ENCODE data around the gene OR1L8. TPM values are rescaled to one million over a fixed set of nuclear protein-coding genes. Genes with fewer than 3 reads are reported as not detected.
"Not testable (repeated sequence)": the region's sequence is repeated elsewhere in the genome, so short reads cannot be mapped to it uniquely, and the experiment has no call there.

OR1L8 gene
- total and polyA plus RNA-seq, 11 donors = 0.25 TPM; not detected in 10

- Histone ChIP-seq H3K9me3 (peaks cover 0 to 5% (median 0%) of the 10 kb centered on the region in 12 donors), H3K4me3 (no peak within 1 kb of the TSS), H3K4me1 (no peaks in the 10 kb centered on the region), H3K36me3 (no peaks in the 10 kb centered on the region), H3K27me3 (peaks cover 0 to 3% (median 0%) of the 10 kb centered on the region in 9 donors), H3K27ac (no peak within 1 kb of the TSS)
- DNase-seq = no peak
- TF ChIP-seq POLR2A (IDR thresholded peaks at IDR 0.05) = no peak
- no peak for TF ChIP-seq CTCF (IDR thresholded peaks at IDR 0.05)
- ATAC-seq = no peak
- intact Hi-C loops (cut with DNase I) = no loop called here
- WGBS, 4 donors = 56 to 73% (median 67%) methylated on average over 2 of the region's 2 CpGs
These were observed 30.4 kb downstream of the OR1L8 start, which contains the start of gene OR1N2 for GRCh38 chr9:122552812-122553211. TSS of gene OR1N2 (plus strand) at chr9:122553112. CDS start at chr9:122553212, 100 bp downstream.

GRCh38 chr9:122551371-122551770 lies 31.8 kb downstream of the OR1L8 start:
- 75 to 89% (median 80%) methylated on average over 5 of the region's 5 CpGs for WGBS, 4 donors
- no peak for ATAC-seq

GRCh38 chr9:122546196-122546595 lies 37.0 kb downstream of the OR1L8 start:
- TF ChIP-seq CTCF (IDR thresholded peaks at IDR 0.05) (no peak), POLR2A (IDR thresholded peaks at IDR 0.05) (no peak)
- intact Hi-C loops (cut with DNase I) = no loop called here
- WGBS, 4 donors = 57 to 67% (median 58%) methylated on average over 8 of the region's 8 CpGs
- Histone ChIP-seq H3K27me3 (no peaks in the 10 kb centered on the region), H3K9me3 (peaks cover 0 to 7% (median 0%) of the 10 kb centered on the region in 12 donors), H3K27ac (no peak overlapping the region), H3K4me1 (no peaks in the 10 kb centered on the region), H3K4me3 (no peak overlapping the region), H3K36me3 (no peaks in the 10 kb centered on the region)
- ATAC-seq (no peak), DNase-seq (no peak)

More at GRCh38 chr9:122551371-122551770, 31.8 kb downstream of the OR1L8 start:
- H3K27me3 ChIP-seq = peaks cover 0 to 3% (median 0%) of the 10 kb centered on the region in 9 donors
- H3K4me3 ChIP-seq = no peak overlapping the region
- no peaks in the 10 kb centered on the region for H3K36me3 ChIP-seq
- TF ChIP-seq POLR2A (IDR thresholded peaks at IDR 0.05) (no peak), CTCF (IDR thresholded peaks at IDR 0.05) (no peak)
- no peak for DNase-seq
- no peaks in the 10 kb centered on the region for H3K4me1 ChIP-seq
- H3K9me3 ChIP-seq = peaks cover 0 to 7% (median 0%) of the 10 kb centered on the region in 12 donors
- intact Hi-C loops (cut with DNase I) = no loop called here
- no peak overlapping the region for H3K27ac ChIP-seq

- Histone ChIP-seq H3K4me3 (no peak overlapping the region), H3K27me3 (no peaks in the 10 kb centered on the region), H3K4me1 (no peaks in the 10 kb centered on the region), H3K36me3 (no peaks in the 10 kb centered on the region), H3K27ac (no peak overlapping the region), H3K9me3 (peaks cover 0 to 9% (median 0%) of the 10 kb centered on the region in 12 donors)
- no peak for ATAC-seq
- DNase-seq = no peak
- WGBS, 4 donors = 55 to 62% (median 59%) methylated on average over 2 of the region's 2 CpGs
- intact Hi-C loops (cut with DNase I) = no loop called here
- TF ChIP-seq CTCF (IDR thresholded peaks at IDR 0.05) = no peak
- TF ChIP-seq POLR2A (IDR thresholded peaks at IDR 0.05) = no peak
These were observed 44.4 kb downstream of the OR1L8 start for GRCh38 chr9:122538757-122539156.

- H3K9me3 ChIP-seq; H3K27ac ChIP-seq; H3K4me3 ChIP-seq; DNase-seq; H3K4me1 ChIP-seq; H3K27me3 ChIP-seq; H3K36me3 ChIP-seq; ATAC-seq; intact Hi-C loops (cut with DNase I): not testable (repeated sequence)
- WGBS, 4 donors = 54 to 77% (median 63%) methylated on average over 7 of the region's 7 CpGs
These were observed 46.1 kb downstream of the OR1L8 start for GRCh38 chr9:122537066-122537465.

Data from heart left ventricle (tissue), 16 donors.